GM18498 (cell line): Measurements from ENCODE around the gene STK32C.

Source experiments
- ATAC-seq: cut with Tn5 transposase; IDR thresholded peaks from one replicate; pipeline ENCODE4 v1.9.1; 2021; ENCODE audit warnings: mild to moderate bottlenecking, moderate library complexity; ENCODE audit not compliant: unreplicated experiment

The STK32C gene

DNA sequence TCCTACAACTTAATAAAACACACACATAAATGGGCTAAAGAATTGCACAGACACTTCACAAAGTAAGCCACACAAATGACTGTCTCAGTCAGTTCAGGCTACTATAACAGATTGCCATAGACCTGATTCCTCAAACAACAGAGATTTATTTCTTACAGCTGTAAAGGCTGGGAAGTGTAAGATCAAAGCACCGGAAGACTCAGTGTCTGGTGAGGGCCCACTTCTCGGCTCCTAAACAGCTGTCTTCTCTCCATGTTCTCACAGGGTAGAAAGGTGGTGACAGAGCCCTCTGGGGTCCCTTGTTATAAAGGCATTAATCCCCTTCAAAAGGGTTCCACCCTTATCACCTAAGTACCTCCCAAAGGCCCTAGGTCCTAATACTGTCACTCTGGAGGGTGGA is 18.3 kb downstream of the STK32C start:
- no peak for ATAC-seq

DNA sequence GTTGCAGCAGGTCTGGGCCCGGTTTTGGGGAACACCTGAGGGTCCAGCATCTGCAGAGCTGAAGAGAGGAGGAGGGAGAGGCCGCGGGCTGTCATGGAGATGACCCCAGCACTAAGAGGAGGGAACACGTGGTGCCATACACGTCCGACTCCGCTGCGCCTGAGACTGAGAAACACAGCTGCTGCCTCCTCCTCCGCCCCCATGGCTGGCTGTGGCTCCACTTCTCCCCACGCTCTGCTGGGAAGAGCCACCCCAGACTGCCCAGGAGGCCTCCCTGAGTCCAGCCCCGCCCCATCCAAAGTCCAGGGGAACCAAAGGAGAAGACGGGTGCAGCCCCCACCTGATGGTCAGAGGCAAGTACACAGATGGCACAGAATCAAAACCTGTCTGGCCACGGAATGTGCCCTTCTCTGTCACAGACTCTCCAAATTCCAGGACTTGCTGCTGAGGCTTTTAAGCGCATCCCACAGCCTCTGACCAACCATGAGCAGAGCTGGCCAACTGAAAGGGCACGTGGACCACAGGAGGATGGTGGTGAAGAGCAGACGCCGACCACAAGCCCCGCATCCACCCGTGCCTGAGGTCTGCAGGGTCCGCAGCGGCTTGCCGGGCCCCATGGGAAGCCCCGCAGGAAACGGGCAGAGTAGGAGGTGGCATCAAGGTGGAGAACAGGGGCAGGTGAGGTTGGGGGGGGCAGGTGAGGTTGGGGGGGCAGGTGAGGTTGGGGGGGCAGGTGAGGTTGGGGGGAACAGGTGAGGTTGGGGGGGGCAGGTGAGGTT is 24.0 kb downstream of the STK32C start:
- no peak for ATAC-seq

GRCh38 chr10:132282667-132283603 is 24.8 kb downstream of the STK32C start:
- ATAC-seq, result no peak

DNA sequence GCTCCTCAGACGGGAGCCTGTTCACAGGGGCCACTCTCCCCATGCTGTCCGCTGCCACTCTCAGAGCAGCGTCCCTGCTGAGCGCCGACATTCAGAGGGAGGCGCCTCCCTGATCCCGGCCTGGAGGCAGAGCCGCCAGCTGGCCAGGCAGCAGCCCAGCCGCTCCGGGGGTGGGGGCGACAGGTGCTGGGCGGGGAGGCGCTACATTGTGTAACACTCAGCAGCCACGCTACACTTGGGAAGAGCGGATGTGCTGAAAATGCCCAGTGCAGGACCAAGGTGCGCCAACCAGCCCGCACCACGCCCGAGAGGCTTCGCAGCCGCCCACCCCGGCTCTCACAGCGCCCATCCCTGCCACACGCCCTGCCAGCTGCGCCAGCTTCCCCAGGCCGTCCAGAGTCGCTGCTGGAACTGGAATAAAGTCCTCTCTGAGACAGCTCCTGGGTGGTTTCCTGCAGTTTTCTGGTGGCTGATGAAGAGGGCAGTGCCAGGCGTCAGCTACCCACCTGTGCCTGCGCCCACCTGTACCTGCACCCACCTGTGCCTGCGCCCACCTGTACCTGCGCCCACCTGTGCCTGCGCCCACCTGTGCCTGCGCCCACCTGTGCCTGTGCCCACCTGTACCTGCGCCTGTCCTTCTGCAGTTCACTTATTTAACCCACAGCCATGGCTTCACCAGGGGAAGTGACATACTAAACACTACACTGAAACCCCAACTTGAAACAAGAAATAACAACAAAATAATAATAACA is 25.7 kb downstream of the STK32C start:
- ATAC-seq, result no peak

GRCh38 chr10:132280646-132281074 is 27.1 kb downstream of the STK32C start:
- ATAC-seq, result no peak

GRCh38 chr10:132279873-132280645 is 27.7 kb downstream of the STK32C start:
- no peak for ATAC-seq

DNA sequence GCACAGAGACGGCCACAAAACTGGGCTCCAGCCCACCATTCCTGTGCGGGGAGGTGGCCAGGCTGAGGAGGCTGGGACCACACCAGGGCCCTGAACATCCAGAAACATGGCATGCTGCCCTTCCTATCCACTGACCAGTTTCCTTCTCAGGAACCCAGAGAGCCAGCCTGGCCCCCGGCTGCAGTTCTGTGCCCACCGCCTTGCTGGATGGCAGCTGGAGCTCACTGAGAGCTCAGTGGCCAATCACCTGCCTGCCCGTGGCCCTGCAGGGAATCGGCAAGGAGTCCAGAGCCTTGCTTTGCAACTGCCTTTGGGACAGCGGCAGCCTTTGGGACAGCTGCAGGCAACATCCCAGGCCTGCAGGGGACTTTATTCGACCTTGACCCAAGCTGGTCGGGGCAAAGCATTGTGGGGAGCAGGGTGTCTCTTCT is 30.4 kb downstream of the STK32C start:
- no peak for ATAC-seq

DNA sequence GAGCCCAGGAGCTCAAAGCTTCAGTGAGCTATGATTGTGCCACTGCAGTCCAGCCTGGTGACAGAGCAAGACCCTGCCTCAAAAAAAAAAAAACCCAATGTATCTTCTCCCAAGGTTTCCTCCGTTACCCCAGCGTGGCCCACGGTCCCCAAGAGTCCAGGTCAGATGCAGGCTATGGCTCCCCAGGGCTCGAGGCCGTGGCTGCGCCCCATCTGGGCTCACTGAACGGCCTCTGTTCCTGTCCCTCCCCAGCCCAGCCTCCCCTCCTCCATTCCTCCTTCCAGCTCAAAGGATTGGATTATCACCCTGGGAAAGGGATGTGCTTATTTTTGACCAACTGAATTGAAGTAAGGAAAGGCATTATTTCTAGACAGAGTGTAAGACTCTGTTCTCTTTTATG is 31.0 kb downstream of the STK32C start:
- no peak for ATAC-seq

- no peak for ATAC-seq
These were observed 31.5 kb downstream of the STK32C start for GRCh38 chr10:132276179-132276675.

DNA sequence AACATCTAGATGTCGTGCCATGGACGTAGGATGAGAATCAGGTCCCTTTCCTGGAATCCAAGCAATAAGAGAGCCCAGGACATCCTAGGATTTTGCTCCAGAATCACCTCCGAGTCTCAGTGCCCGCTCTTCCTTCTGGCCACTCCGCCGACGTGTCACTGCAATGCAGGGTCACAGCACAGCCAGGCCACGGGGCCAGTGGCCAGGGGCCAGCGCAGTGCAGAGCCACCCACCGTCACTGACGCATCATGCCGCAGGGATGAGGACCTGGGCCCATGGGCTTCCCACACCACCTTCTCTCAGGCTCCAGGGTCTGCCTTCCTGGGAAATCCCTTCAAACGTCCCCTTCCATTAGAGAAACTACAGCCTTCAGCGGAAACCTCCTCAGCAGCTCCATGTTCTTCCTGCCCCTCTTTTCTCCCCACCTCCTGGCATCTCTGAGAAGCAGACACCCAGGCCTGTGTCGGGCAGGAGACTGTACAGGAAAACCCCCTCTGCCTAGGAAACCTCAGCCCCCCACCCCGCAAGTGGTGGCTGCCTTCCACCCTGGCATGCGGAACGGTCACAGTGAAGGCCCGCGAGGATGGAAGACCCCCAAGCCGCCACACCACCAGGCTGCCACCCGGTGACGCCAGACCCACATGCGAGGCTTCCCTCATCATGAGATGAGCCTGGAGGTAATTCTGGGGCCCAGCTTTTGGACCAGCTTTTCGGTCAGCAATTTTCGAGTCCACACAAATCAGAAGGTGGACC is 32.1 kb downstream of the STK32C start:
- ATAC-seq, result no peak

GRCh38 chr10:132274986-132275385 is 32.8 kb downstream of the STK32C start:
- ATAC-seq, result no peak

DNA sequence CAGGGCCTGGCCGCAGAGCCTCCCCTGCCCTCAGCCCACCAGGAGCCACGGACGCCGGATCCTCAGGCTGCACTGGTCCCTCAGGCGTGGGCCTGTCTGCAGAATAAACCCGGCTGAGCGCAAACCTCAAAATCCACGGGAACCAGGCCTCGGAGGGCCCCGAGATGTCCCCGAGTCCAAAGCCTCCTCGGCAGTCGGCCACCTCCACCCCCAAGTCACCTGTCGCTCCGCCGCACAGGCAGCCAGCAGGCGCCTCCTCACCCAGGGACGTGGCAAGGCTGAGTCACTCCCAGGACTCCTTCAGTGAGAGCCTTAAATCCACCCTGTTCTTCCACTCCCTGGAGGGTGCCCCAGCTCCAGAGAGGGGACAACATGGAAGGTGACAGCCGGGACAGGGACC is 33.2 kb downstream of the STK32C start:
- ATAC-seq, result no peak

DNA sequence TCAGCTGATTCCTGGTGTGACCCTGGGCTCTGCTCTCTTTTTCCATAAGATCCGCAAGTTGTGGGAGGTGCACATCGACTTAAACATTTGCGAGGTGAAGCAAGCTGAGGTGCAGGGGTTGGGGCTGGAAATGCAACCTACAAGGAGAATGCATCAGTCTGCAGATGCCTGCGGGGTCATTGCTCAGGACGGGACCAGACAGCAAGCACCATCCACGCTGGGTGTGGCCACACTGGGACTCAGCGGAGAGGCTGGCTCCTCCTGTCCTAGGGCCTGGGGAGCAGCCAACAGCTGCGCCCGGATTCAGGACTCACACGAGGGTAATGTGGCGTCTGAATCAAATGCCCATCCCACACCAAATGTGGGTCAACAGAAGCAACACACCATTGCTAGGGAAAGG is 33.8 kb downstream of the STK32C start:
- no peak for ATAC-seq

GRCh38 chr10:132273304-132273944 is 34.3 kb downstream of the STK32C start:
- no peak for ATAC-seq

DNA sequence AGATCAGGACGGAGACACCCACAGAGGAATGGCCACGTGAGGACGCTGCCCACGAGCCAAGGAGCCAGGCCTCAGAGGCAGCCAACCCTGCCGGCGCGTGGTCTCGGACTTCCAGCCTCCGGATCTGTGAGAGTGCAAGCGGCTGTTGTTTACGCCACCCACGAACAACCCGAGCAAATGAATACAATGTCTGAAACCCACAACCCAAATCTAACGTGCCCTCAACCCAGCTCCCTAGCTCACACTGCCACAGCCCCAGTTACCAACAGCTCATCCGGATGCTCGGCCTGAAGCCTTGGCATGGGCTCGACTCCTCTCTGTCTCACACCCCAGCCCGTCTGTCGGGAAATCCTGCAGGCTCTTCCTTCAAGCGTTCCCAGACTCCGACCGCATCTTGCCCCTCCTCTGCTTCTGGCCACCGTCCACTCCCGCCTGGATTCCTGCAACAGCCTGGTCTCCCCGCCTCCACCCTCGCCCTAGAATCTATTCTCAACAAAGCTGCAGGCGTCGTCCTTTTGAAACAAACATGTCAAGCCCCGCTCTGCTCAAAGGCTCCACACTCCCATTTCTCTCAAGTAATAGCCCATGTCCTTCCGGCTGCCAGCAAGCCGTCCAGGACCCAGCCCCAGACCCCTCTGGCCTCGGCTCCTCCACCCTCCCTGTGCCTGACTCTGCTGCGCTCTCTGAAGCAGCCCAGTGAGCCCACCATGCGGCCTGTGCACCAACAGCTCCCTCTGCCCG is 35.3 kb downstream of the STK32C start:
- ATAC-seq, result no peak

DNA sequence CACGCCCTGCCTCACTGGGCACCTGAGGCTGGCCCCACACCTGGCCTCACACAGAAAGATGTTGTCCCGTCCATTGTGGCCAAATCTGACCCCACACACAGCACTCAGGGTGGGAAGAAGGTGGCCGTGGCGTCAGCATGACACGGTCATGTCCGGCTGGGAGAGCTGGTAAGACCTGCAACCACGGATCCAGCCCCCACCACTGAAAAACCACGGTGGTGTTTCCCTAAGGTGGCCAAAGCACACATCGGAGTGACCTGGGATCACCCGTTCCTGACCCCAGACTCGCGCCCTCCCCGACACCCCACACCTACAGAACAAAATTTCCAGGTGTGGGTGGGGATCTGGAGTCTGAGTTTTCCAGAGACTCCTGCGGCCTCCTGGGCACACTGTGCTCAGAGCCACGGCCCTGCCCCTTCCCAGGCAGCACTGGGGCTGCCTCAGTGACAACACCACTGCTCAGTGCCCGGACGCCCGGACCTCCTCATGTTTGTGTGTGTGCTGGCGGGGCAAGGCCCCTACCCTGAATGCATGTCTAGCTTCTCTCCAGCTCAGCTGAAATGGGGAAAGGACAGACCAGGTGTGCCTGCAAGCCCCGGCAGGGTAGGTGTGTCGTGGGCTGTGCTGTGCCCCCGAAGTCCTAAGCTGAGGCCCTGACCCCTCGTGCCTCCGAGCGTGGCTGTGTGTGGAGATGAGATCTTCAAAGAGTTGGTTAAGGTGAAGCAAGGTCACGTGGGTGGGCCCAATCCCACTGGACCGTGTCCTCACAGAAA is 36.1 kb downstream of the STK32C start:
- ATAC-seq, result no peak

DNA sequence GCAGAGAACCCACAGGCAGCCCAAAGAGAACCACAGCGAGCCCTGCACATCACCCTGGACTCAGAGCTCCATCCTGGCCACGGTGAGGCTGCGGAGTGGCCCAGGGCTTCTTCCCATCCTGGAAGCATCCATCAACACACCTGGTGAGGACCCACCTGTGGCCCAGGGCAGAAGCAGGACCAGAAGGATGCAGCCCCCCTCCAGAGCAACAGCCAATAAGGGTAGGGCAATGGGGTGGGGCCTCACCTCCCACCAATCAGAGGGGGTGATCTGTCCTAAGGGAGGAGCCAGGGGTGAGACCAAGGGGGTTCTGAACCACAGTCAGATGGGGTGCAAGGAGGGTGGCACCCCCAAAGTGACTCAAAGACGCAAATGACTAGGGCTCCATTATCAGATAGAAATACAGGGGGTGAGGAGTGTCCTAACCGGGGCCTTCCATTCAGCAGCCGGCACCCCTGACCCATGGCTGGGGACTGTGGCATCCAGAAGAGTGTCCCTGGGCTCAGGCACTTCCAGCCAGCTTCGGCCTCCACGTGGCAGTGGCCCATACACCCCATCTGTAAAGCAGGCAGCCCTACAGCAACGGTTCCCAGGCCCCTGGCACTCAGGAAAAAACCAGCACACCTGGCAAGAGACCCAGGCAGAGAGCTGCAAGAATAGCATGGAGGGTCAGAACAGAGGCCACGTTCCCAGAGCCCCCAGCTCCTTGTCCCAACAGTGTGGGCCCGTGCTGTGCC is 36.9 kb downstream of the STK32C start:
- ATAC-seq, result no peak
